ENCODE data around the gene GALT.

GALT gene

GRCh38 chr9:34633166-34633565 is 13.3 kb upstream of the GALT start:
- ChIA-PET POLR2A (no interaction called here), CTCF (interaction anchor here (0.6 to 12.1 kb wide), 21 partner anchors 8 to 419 kb away, joined by 3 to 328 read pairs (median 8); partner anchors contain the start of genes CCL27, DCTN3, FAM219A and GALT)
- TF ChIP-seq CTCF (IDR thresholded peaks at IDR 0.05; ENCODE audit: control extremely low read depth, extremely low read depth, low read depth, missing control alignments), result no peak
- DNase-seq (ENCODE audit: extremely low spot score), result no peak

- peak; percentile 87 for TF ChIP-seq CTCF (IDR thresholded peaks at IDR 0.05; ENCODE audit: control extremely low read depth, extremely low read depth, low read depth, missing control alignments)
- ChIA-PET POLR2A (interaction anchor here (1.6 kb wide), 1 partner anchor 14 kb away, joined by 3 read pairs; the partner anchor contains the start of gene DCTN3), CTCF (interaction anchor here (0.6 to 12.1 kb wide), 36 partner anchors 9 to 985 kb away, joined by 3 to 328 read pairs (median 4); partner anchors contain the start of genes CCL27, DCTN3, FAM219A and FANCG)
- DNase-seq (ENCODE audit: extremely low spot score), result peak; percentile 73
Measured at GRCh38 chr9:34633851-34634550, 12.5 kb upstream of the GALT start.

- POLR2A ChIA-PET, result interaction anchor here (1.6 kb wide), 1 partner anchor 14 kb away, joined by 3 read pairs; the partner anchor contains the start of gene DCTN3
Measured at GRCh38 chr9:34634551-34635248, 11.8 kb upstream of the GALT start.

GRCh38 chr9:34635556-34635955 is 10.9 kb upstream of the GALT start:
- DNase-seq (ENCODE audit: extremely low spot score), result no peak
- no peak for TF ChIP-seq CTCF (IDR thresholded peaks at IDR 0.05; ENCODE audit: control extremely low read depth, extremely low read depth, low read depth, missing control alignments)
- POLR2A ChIA-PET, result interaction anchor here (1.6 kb wide), 1 partner anchor 15 kb away, joined by 3 read pairs; the partner anchor contains the start of gene DCTN3
- CTCF ChIA-PET, result interaction anchor here (0.7 to 12.1 kb wide), 10 partner anchors 10 to 303 kb away, joined by 3 to 328 read pairs (median 35); partner anchors contain the start of genes CCL27, DCTN3, GALT and RPP25L

More at GRCh38 chr9:34634551-34635248, 11.8 kb upstream of the GALT start:
- CTCF ChIA-PET, result interaction anchor here (0.6 to 12.1 kb wide), 34 partner anchors 9 to 984 kb away, joined by 3 to 328 read pairs (median 4); partner anchors contain the start of genes CCL27, DCTN3, FAM219A and FANCG
- TF ChIP-seq CTCF (IDR thresholded peaks at IDR 0.05; ENCODE audit: control extremely low read depth, extremely low read depth, low read depth, missing control alignments), result no peak
- DNase-seq (ENCODE audit: extremely low spot score), result no peak

- POLR2A ChIA-PET, result interaction anchor here (1.3 to 1.4 kb wide), 2 partner anchors 10 to 28 kb away, joined by 4 to 8 read pairs; partner anchors contain the start of gene GALT
- DNase-seq (ENCODE audit: extremely low spot score), result no peak
- no peak for TF ChIP-seq CTCF (IDR thresholded peaks at IDR 0.05; ENCODE audit: control extremely low read depth, extremely low read depth, low read depth, missing control alignments)
- CTCF ChIA-PET, result interaction anchor here (0.8 to 12.1 kb wide), 13 partner anchors 8 to 460 kb away, joined by 3 to 328 read pairs (median 4); partner anchors contain the start of genes DCTN3, GALT, PIGO and RPP25L
Measured at GRCh38 chr9:34636791-34637355, 9.6 kb upstream of the GALT start.
